ENCODE measurements around the gene PRKD1. TPM values are rescaled to one million over a fixed set of nuclear protein-coding genes. Genes with fewer than 3 reads are reported as not detected.
"Not testable (repeated sequence)": the region's sequence is repeated elsewhere in the genome, so short reads cannot be mapped to it uniquely, and the experiment has no call there.

Gene PRKD1
- total and polyA plus RNA-seq, 2 of the 13 experiments (the other 11 are each of a cell fraction or from before 2014, with no cell fraction given), result 0.22 to 1.3 TPM

- DNase-seq (ENCODE audit: low spot score); H3K4me3 ChIP-seq (replicated peaks in 1 of 3; ENCODE audit: insufficient read depth in 1 of 3, low read depth in 2 of 3, low read length in 3 of 3); POLR2A ChIA-PET; in situ Hi-C loops (cut with HindIII; ENCODE audit: extremely low pct_ligation_motif_present, low pct_unique_long_range_greater_than_20kb); H3K27ac ChIP-seq (ENCODE audit: extremely low read length, insufficient read depth, low read length); ATAC-seq; H3K4me2 ChIP-seq (ENCODE audit: low read depth, low read length); CTCF ChIA-PET (ENCODE audit: low intra/inter-chr PET ratio, low total read pairs); H4K20me1 ChIP-seq (ENCODE audit: insufficient read depth, low read length); BruUV-seq (replicated peaks); H3K27me3 ChIP-seq (ENCODE audit: control insufficient read depth in 1 of 2, insufficient read depth in 2 of 2, low read length in 2 of 2); intact Hi-C loops (cut with micrococcal nuclease; ENCODE audit: unreplicated experiment); H3K36me3 ChIP-seq (replicated peaks in 1 of 2; ENCODE audit: control insufficient read depth in 1 of 2, insufficient read depth in 2 of 2, low read length in 2 of 2); H3K9ac ChIP-seq (ENCODE audit: insufficient read depth, low read depth, low read length); H2AFZ ChIP-seq (ENCODE audit: low read length); H3K79me2 ChIP-seq (ENCODE audit: insufficient read depth, low read length); FAIRE-seq; H3K4me1 ChIP-seq (ENCODE audit: insufficient read depth, low read length): not testable (repeated sequence)
- peaks cover 87% of the 10 kb centered on the region for H3K9me3 ChIP-seq (ENCODE audit: low read length)
- WGBS (ENCODE audit: low lambda C conversion rate), result 23% methylated on average over 4 of the region's 4 CpGs
- TF ChIP-seq NFRKB (IDR thresholded peaks at IDR 0.05), result peak; percentile 10; the same call in 1 of the 2 replicates
Observed at GRCh38 chr14:29726560-29727331, 200.9 kb downstream of the PRKD1 start.

GRCh38 chr14:29724991-29725390 is 202.7 kb downstream of the PRKD1 start:
- no peaks in the 10 kb centered on the region for H3K4me1 ChIP-seq (ENCODE audit: insufficient read depth, low read length)
- in situ Hi-C loops (cut with HindIII; ENCODE audit: extremely low pct_ligation_motif_present, low pct_unique_long_range_greater_than_20kb), result no loop called here
- no peaks in the 10 kb centered on the region for H3K27me3 ChIP-seq (ENCODE audit: control insufficient read depth in 1 of 2, insufficient read depth in 2 of 2, low read length in 2 of 2)
- H3K9me3 ChIP-seq (ENCODE audit: low read length), result peaks cover 88% of the 10 kb centered on the region
- H3K27ac ChIP-seq (ENCODE audit: extremely low read length, insufficient read depth, low read length), result no peak overlapping the region
- ATAC-seq (no peak), FAIRE-seq (no peak), DNase-seq (ENCODE audit: low spot score) (no peak)
- CTCF ChIA-PET (ENCODE audit: low intra/inter-chr PET ratio, low total read pairs), result no interaction called here
- no peaks in the 10 kb centered on the region for H4K20me1 ChIP-seq (ENCODE audit: insufficient read depth, low read length)
- no TSS peak for BruUV-seq (replicated peaks)
- WGBS (ENCODE audit: low lambda C conversion rate), result 22% methylated on average over 3 of the region's 3 CpGs
- intact Hi-C loops (cut with micrococcal nuclease; ENCODE audit: unreplicated experiment), result no loop called here
- TF ChIP-seq ZNF10 (CRISPR knock-in tag; IDR thresholded peaks at IDR 0.05; ENCODE audit: borderline replicate concordance, low read depth) (no peak), PTBP1 (IDR thresholded peaks at IDR 0.05; ENCODE audit: low read depth, low read length, poor library complexity, severe bottlenecking) (no peak), REST (IDR thresholded peaks at IDR 0.05; ENCODE audit: borderline replicate concordance in 1 of 2, low read depth in 1 of 2, low read length in 2 of 2) (peak in 1 of 2 experiments; percentile 88; a peak in 3 of 4 replicates)
- H3K36me3 ChIP-seq (replicated peaks in 1 of 2; ENCODE audit: control insufficient read depth in 1 of 2, insufficient read depth in 2 of 2, low read length in 2 of 2), result no peaks in the 10 kb centered on the region
- H3K4me2 ChIP-seq (ENCODE audit: low read depth, low read length), result no peak overlapping the region
- no peak overlapping the region for H3K4me3 ChIP-seq (replicated peaks in 1 of 3; ENCODE audit: insufficient read depth in 1 of 3, low read depth in 2 of 3, low read length in 3 of 3)
- no peaks in the 10 kb centered on the region for H3K79me2 ChIP-seq (ENCODE audit: insufficient read depth, low read length)
- H2AFZ ChIP-seq (ENCODE audit: low read length), result no peak overlapping the region
- POLR2A ChIA-PET, result no interaction called here
- H3K9ac ChIP-seq (ENCODE audit: insufficient read depth, low read depth, low read length), result no peak overlapping the region

Measured in HepG2 (cell line).